Astrocyte (in vitro differentiated cells and primary cell): Measurements from ENCODE around the gene FCN1.

Source experiments
- CTCF ChIP-seq: IDR thresholded peaks from 2 replicates; pipeline ENCODE4 v1.5.1; 2011; ENCODE audit warnings: low read depth, mild to moderate bottlenecking, inconsistent platforms, low read length, moderate library complexity; ENCODE audit not compliant: insufficient read depth
- EZH2 ChIP-seq: IDR thresholded peaks from 2 replicates; pipeline ENCODE4 v1.6.1; 2012; ENCODE audit warnings: mild to moderate bottlenecking, low read length, inconsistent platforms; ENCODE audit not compliant: insufficient read depth

- TF ChIP-seq CTCF, result no peak
- TF ChIP-seq EZH2, result no peak
Measured at GRCh38 chr9:134917431-134918373, at the start of gene FCN1.
